Gastroesophageal sphincter (tissue), 4 donors: ENCODE data around the gene RPIA. TPM values are rescaled to one million over a fixed set of nuclear protein-coding genes. Genes with fewer than 3 reads are reported as not detected.

Experiments used
- ATAC-seq: fragments of 150-250 bp; one replicate; pipeline ENCODE4 v1.9.1; 2016; ENCODE audit warnings: mild to moderate bottlenecking, moderate library complexity
- H3K27ac ChIP-seq, 4 donors: fragments of 200-600 bp; sonication (generic) in 3 of 4; 1 replicate in 3 of 4; 2 replicates in 1 of 4; pipeline ENCODE4 v1.5.1; 2016 to 2019
- H3K27me3 ChIP-seq: fragments of 200-600 bp; sonication (generic); one replicate; pipeline ENCODE4 v1.5.1; 2019
- H3K36me3 ChIP-seq, 2 donors: fragments of 200-600 bp; sonication (generic); one replicate each; pipeline ENCODE4 v1.5.1; 2019; ENCODE audit warnings: control low read depth in 1 of 2
- H3K4me1 ChIP-seq, 3 donors: fragments of 200-600 bp; sonication (generic); 1 replicate in 2 of 3; 2 replicates in 1 of 3; pipeline ENCODE4 v1.5.1; 2016 to 2019; ENCODE audit warnings: control low read depth in 2 of 3
- H3K4me3 ChIP-seq, 2 donors: fragments of 200-600 bp; sonication (generic); one replicate each; pipeline ENCODE4 v1.5.1; 2019; ENCODE audit warnings: mild to moderate bottlenecking in 1 of 2, moderate library complexity in 1 of 2
- H3K9me3 ChIP-seq, 3 donors: fragments of 200-600 bp; sonication (generic); one replicate each; pipeline ENCODE4 v1.5.1; 2017 to 2019; ENCODE audit warnings: control low read depth in 2 of 3
- CTCF ChIP-seq, 4 experiments: fragments of 200-600 bp in 2 of 4; fragments of 450-650 bp in 2 of 4; sonication (generic) in 1 of 4; IDR thresholded peaks; one replicate each; pipeline ENCODE4 v1.5.1; 2017 to 2019; ENCODE audit warnings: antibody characterized with exemption in 4 of 4, mild to moderate bottlenecking in 2 of 4, moderate library complexity in 2 of 4
- EP300 ChIP-seq: sonication (generic); formaldehyde crosslinking; IDR thresholded peaks from one replicate; pipeline ENCODE4 v1.6.1; 2017; ENCODE audit warnings: antibody characterized with exemption, mild to moderate bottlenecking
- POLR2A ChIP-seq, 2 donors: fragments of 450-650 bp; IDR thresholded peaks; one replicate each; pipeline ENCODE4 v1.6.1; 2017; ENCODE audit warnings: antibody characterized with exemption in 2 of 2, mild to moderate bottlenecking in 2 of 2, moderate library complexity in 1 of 2
- POLR2AphosphoS5 ChIP-seq: sonication (generic); formaldehyde crosslinking; IDR thresholded peaks from one replicate; pipeline ENCODE4 v1.6.1; 2017; ENCODE audit warnings: antibody characterized with exemption
- WGBS, 2 donors: methylation state at CpG; one replicate each; pipeline ENCODE4 v1.1.5; 2018; ENCODE audit warnings: low coverage in 1 of 2; 5-methylcytosine and 5-hydroxymethylcytosine counted together
- total RNA-seq, 4 donors: library from RNA; depleted of rRNA; stranded (reverse); fragments of >200 nt; gene quantifications; one replicate each; pipeline ENCODE4 v1.1.0, GENCODE V29; 2016

Gene RPIA
- total RNA-seq, 4 donors from 2014 or later: 4.4 to 7.7 (median 6.6) TPM

- Histone ChIP-seq H3K4me3 (no peak overlapping the region), H3K27ac (no peak overlapping the region), H3K9me3 (no peaks in the 10 kb centered on the region), H3K27me3 (no peaks in the 10 kb centered on the region), H3K36me3 (peaks cover 0 to 45% of the 10 kb centered on the region in 2 donors), H3K4me1 (no peaks in the 10 kb centered on the region)
- no peak for TF ChIP-seq POLR2AphosphoS5
- TF ChIP-seq EP300: no peak
- no peak for TF ChIP-seq CTCF (IDR thresholded peaks at IDR 0.05)
- TF ChIP-seq POLR2A (IDR thresholded peaks at IDR 0.05): no peak
- no peak for ATAC-seq
- WGBS, 2 donors: 91 to 94% methylated on average over 4 of the region's 4 CpGs
These were observed 41.9 kb downstream of the RPIA start for GRCh38 chr2:88733155-88733902.

DNA sequence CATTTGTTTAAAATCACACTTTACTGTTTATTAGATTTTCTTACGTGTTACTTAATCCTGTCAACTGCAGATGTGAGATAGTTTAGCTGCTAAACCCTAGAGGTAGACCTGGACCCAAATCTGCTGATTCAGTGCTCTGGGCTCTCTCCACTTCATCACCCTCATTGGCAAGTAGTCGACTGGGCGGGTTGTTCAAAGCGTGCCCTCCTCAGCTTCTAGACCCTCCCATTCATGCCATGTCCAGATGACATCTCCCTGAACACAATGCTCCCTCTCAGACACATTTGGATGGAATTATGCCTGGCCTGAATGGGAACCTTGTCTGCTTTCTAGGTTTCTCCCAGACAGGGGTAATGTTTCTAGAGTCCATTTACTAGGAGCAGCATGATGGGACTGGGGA lies 43.7 kb downstream of the RPIA start:
- no peak for TF ChIP-seq CTCF (IDR thresholded peaks at IDR 0.05)
- no peak for TF ChIP-seq EP300
- TF ChIP-seq POLR2AphosphoS5: no peak
- TF ChIP-seq POLR2A (IDR thresholded peaks at IDR 0.05): no peak

GRCh38 chr2:88735853-88736252 lies 44.4 kb downstream of the RPIA start:
- 80 to 94% methylated on average over 1 to 5 of the region's 6 CpGs for WGBS, 2 donors
- no peak for ATAC-seq
- Histone ChIP-seq H3K9me3 (no peaks in the 10 kb centered on the region), H3K4me1 (no peaks in the 10 kb centered on the region), H3K27me3 (no peaks in the 10 kb centered on the region), H3K4me3 (no peak overlapping the region), H3K27ac (no peak overlapping the region), H3K36me3 (peaks cover 0 to 59% of the 10 kb centered on the region in 2 donors)
- TF ChIP-seq EP300: no peak

More for the DNA sequence above, 43.7 kb downstream of the RPIA start:
- no peak for ATAC-seq
- WGBS, 2 donors: 80% methylated on average over 4 of the region's 4 CpGs; no CpG with 5 or more reads in 1 of the 2 donors
- no peaks in the 10 kb centered on the region for H3K4me1 ChIP-seq
- H3K4me3 ChIP-seq: no peak overlapping the region
- no peaks in the 10 kb centered on the region for H3K9me3 ChIP-seq
- peaks cover 0 to 53% of the 10 kb centered on the region in 2 donors for H3K36me3 ChIP-seq
- H3K27ac ChIP-seq: no peak overlapping the region
- no peaks in the 10 kb centered on the region for H3K27me3 ChIP-seq

DNA sequence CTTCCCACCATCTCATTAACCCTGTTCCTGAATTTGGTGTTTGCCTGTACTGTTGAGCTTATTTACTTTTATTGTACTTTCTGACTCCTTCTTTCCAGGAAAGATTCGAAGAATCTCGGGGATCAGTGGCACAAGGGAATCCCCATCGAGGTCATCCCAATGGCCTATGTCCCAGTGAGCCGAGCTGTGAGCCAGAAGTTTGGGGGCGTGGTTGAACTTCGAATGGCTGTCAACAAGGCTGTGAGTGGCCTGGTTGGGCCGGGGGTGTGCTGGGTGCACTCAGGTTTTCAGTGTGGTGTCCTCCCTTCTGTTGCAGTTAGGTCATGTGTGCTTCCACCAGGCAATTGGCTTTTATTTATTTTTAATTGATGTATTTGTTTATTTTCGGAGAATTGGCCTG lies 45.0 kb downstream of the RPIA start:
- WGBS, 2 donors: 59 to 64% methylated on average over 3 to 8 of the region's 8 CpGs
- H3K27ac ChIP-seq: peak overlapping the region in 2 of 4 donors; percentile 3 to 15
- no peaks in the 10 kb centered on the region for H3K4me1 ChIP-seq
- H3K36me3 ChIP-seq: peaks cover 0 to 65% of the 10 kb centered on the region in 2 donors
- TF ChIP-seq EP300 (no peak), POLR2A (IDR thresholded peaks at IDR 0.05) (no peak), CTCF (IDR thresholded peaks at IDR 0.05) (no peak), POLR2AphosphoS5 (no peak)
- no peak for ATAC-seq
- no peaks in the 10 kb centered on the region for H3K27me3 ChIP-seq
- no peaks in the 10 kb centered on the region for H3K9me3 ChIP-seq
- no peak overlapping the region for H3K4me3 ChIP-seq

GRCh38 chr2:88737385-88737784 lies 45.9 kb downstream of the RPIA start:
- Histone ChIP-seq H3K36me3 (peaks cover 0 to 75% of the 10 kb centered on the region in 2 donors), H3K4me1 (no peaks in the 10 kb centered on the region), H3K27ac (peak overlapping the region in 2 of 4 donors; percentile 15 to 20), H3K27me3 (no peaks in the 10 kb centered on the region), H3K4me3 (no peak overlapping the region), H3K9me3 (no peaks in the 10 kb centered on the region)
- ATAC-seq: peak; percentile 31
- WGBS, 2 donors: 69 to 82% methylated on average over 4 of the region's 4 CpGs
- TF ChIP-seq POLR2A (IDR thresholded peaks at IDR 0.05): no peak
- no peak for TF ChIP-seq EP300
- no peak for TF ChIP-seq CTCF (IDR thresholded peaks at IDR 0.05)
- TF ChIP-seq POLR2AphosphoS5: no peak
